ENCODE data around the gene DOCK4.

- no peak for TF ChIP-seq POLR2A (IDR thresholded peaks at IDR 0.05)
- no peak for TF ChIP-seq CTCF (IDR thresholded peaks at IDR 0.05)
- no peak for TF ChIP-seq EP300 (IDR thresholded peaks at IDR 0.05)
These were observed 452.2 kb downstream of the DOCK4 start for GRCh38 chr7:111753968-111754367.
